HTR-8/SVneo (cell line): ENCODE results near the gene GTPBP1.
A peak's percentile ranks its signal among the peaks of the same experiment; 100 is the strongest.

ENCODE experiments used
- DNase-seq: peaks from one replicate; pipeline ENCODE4 v3.0.0; 2011; ENCODE audit warnings: low spot score, mixed read lengths; ENCODE audit not compliant: insufficient read length
- FAIRE-seq: peaks from 2 replicates; lab custom pipeline; 2011; peaks lifted over from hg19 to GRCh38; lab: Jason Lieb, UNC

GTPBP1 gene

DNA sequence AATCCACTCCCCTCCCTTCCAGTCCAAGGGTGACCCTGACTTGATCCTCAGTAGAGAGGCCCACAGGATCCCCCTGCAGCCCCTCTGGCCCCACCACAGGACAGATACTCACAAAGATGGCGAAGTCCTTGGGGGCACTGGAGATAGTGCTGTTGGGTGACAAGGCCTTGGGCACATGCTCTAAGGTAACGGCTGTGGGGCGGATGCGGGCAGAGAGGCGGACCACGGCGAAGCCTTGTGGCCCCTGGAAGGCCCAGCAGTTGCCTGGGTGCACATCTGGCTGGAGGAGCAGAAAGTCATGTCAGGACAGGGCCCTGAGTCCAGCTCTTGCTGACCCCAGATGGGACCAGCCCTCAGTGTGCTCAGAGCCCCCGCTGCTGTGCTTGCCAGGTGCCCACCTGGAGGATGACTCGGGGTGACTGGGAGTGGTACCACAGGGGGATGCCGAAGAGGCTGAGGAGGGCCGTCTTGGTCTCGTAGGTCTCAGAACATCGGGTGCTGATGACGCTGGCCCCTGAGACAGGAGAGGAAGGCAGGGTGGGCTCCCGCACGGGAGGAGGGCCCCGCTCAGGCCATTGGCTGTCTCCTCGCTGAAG lies 32.8 kb downstream of the GTPBP1 start:
- FAIRE-seq (no peak), DNase-seq (no peak)

DNA sequence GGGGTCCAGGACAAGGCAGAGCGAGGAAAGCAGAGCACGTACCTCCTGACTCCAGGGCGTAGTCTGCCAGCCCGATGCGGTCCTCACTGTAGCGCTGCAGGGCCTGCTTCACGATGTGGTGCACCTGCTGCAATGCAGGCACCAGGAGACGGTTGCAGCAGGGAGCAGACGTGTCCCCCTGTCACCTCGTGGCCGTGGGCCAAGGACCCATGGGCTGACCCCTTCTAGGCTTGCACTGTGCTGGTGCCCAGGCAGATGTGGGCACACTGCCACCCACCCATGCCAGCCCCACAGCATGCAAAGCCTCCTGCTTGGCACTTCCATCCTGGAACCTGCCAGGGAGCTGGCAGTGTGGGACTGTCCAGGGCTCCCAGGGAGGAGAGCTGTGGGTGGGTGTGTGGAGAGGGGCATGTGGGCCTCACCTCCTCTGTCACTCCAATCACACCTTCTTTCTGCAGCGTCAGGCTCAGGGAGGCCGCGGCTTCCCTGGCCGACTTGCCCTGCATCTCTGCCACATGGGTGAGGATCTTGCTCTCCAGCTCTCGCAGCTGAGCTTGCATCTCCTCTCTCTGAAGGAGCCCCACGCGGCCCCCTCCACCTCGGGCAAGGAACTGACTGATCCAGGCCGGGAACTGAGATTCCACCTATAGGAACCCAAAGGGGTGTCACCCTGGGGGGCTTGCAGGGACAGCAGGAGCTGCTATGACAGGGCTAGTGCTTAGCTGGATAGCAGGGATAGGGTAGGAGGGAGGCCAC lies 33.7 kb downstream of the GTPBP1 start:
- FAIRE-seq (no peak), DNase-seq (no peak)

DNA sequence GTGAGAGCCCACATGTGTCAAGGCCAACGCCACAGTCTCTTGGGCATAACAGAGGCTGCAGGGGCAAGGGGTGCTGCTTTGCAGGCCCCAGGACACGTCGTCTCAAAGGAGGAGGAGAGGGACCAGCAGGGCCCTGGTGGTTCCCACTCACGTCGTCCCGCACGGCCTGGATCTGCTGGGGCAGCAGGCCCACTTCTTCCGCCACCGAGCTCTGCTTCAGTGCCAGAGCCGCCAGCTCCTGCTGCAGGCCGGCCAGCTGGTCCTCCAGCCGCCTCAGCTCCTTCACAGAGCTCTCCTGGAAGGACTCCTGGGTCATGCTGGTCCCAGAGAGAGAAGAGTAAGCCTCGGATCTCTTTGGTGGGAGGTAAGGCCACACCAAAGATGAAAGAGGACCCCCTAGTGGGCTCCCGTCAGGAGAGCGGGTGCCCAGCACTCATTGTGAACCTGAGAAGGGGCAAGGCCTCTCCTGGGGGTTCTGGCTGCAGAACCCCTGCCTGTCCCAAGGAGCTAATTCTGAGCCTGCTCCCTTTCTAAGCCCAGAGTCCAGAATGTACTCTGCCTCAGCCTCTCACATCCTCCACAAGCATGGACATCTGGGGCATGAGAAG lies 34.5 kb downstream of the GTPBP1 start:
- FAIRE-seq (no peak), DNase-seq (no peak)

DNA sequence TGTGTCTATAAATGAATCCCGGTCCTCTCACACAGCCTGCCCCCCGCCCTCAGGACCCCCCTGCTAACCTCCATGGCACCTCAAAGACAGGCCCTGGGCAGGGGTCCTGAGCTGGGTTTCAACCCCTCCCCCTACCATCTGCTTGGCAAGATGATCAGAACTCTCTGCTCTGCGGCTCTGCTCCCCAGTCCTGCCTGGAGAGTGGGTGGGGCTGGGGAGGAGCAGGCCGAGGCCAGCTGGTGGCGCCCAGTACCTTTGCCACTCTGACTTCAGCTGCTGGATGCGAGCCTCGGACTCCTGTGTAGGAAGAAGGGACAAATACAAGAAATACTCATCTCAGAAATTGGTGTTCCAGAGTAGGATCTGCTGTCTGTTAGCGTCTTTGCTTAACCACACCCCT lies 35.0 kb downstream of the GTPBP1 start:
- DNase-seq (no peak), FAIRE-seq (no peak)

DNA sequence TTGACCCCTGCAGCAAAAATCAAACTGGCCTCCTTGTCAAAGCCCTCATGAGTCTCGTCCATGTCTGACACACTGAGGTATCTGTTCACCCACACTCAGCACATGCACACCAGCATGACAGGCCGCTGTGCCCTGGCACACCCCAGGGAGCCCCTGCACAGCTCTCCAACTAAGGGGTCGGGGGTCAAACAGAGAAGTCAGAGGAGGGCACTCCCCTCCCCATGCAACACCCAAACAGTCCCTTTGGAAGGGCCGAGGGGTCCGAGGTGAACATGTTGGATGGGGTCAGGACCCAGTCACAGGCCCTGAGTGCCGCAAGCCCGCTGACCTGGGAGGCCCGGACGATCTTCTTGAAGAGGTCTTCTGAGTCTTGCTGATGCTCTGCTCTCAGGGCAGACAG lies 35.4 kb downstream of the GTPBP1 start:
- FAIRE-seq (no peak), DNase-seq (no peak)

DNA sequence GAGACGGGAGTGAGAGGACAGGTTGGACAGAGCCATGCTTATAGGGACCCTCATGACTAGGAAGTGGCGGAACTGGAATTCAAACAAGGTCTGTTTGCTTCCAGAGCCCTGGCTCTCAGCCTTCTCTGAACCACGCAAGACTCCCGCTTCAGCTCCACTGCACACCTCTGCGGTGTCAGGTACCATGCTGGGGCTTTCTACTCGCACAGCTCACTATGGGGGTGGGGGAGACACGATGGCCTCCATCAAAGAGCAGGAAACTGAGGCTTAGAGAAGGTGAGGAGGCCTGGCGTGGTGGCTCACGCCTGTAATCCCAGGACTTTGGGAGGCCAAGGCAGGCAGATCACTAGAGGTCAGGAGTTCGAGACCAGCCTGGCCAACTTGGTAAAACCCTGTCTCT lies 35.8 kb downstream of the GTPBP1 start:
- FAIRE-seq: no peak
- no peak for DNase-seq

DNA sequence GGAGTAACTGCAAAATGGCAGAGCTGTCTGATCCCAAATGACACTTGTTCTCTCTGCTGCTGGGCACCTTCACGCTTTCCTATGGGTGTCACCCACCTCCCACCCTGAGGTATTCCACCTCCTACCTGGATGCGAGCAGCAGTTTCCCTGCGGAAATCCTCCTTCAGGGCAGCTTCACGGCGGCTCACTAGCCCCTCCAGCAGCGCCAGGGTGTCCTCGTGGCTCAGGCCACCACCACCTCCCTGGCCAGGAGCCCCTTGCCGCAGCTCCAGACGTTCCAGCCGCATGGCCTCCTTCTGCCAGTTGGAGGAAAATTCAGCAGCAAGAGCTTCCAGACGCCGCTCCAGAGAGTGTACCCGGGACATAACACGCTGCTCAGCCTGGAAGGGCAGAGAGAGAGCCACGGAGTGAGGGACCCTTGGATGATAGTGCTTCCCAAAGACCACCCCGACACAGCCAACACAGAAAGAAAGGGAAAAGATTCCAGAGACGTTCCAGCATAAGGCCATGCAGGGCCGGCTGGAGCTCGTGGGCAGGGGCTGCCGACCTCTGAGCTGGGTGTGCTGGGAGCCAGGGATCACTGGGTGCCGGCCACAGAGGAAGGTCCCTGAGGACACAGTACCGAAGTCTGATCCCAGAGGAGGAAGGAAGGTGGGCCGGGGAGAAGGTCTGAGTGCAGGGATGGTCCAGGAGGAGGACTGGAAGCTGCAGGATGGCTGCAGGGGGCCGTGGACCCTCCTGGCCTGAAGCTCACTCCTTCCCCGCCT lies 36.6 kb downstream of the GTPBP1 start:
- FAIRE-seq (no peak), DNase-seq (no peak)

DNA sequence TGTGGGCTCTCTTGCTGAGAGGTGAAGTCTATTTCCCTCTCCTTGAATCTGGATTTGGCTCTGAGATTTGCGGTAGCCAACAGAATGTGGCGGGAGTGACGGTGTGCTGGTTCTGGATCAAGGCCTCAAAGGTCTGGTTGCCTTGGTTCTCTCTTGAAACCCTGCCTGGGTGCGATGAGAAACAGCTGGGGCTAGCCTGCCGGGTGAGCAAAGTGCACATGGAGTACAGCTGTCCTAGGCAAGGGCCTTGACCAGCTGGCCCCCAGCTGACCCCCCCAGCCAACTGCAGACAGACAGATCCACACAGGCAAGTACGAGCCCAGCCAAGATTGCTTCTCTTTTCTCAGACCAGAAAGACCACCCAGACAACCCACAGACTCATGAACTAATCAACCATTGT lies 39.2 kb downstream of the GTPBP1 start:
- FAIRE-seq (no peak), DNase-seq (no peak)

DNA sequence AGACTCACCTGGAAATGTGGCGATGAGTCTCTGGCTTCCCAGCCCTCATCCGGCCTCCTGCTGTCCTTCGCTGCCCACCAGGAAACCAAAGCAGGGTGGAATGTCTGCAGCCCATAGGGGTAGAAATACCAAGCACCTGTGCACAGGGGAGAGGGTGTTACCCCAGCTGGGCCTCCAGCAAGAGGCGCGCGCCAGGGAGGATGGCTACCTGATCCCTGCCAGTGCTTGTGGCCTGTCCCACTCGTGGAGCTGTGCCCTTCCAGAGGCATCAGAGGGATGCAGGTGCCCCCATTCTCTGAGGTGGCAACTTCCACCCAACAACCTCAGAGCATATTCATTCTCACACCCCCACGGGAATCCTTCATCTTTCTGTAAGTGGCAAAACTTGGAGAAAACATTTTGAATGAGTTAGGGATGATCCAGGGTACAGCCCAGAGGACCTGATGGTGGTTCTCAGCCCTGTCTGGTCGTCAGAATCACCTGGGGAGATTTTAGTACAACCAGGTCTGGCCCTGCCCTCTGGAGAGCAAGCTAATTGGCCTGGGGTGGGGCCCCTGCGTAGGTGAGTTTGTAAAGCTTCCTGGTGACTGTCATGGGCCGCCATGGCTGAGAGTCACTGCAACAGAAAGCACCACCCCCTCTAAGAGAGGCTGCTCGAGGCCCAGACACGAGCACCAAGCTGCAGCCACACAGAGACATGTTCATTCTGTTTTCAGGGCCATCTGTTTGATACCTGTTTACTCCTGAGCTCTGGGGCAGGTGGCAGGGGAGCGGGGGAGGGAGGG lies 40.1 kb downstream of the GTPBP1 start:
- no peak for FAIRE-seq
- no peak for DNase-seq

DNA sequence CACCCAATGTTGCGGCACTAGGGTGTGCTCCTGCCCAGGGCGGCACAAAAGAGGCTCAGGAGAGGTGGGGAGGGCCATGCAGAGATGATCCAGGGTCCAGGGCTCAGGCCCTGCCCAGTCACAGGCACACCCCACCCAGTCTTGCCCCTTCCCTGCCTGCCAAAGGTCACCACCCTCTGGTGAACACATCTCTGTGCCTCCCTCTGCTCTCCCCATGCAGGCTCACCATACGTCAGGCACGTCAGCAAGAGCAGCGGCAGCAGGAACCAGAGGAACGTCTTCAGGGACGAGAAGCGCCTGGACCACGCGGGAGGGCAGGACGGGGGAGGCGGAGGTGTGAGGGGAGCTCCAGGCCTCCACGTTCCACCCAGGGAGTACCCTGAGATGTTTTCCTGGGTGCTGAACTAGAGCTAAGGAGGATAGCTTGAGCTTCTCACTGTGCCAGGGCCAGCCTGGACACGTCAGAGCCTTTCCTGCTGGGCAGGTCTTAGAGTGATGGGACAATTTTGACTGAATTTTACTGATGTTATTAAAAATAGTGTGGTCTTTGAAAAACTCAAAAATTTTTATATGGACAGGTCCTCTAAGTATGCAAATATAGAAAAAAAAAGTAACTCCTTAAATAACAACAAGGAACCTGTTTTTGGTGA lies 42.9 kb downstream of the GTPBP1 start:
- no peak for FAIRE-seq
- DNase-seq: no peak

DNA sequence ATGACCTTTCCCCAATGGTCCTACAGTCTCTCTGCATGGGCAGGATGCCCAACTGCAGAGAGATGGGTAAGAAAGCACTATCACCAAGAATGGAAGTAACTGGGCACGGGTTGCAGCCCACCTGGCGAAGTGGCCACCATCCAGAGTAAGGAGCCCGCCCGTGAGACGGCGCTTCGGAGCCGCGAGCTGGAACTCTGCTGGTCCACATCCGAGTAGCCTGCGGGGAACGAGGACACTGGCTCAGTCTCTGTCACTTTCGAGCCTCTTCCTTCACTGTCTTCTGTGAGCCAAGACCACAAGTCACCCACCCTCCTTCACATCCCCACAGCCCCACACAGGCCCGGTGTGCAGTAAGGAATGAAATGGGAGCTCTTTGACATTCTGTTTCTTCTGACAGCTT lies 44.4 kb downstream of the GTPBP1 start:
- FAIRE-seq: no peak
- DNase-seq: no peak

DNA sequence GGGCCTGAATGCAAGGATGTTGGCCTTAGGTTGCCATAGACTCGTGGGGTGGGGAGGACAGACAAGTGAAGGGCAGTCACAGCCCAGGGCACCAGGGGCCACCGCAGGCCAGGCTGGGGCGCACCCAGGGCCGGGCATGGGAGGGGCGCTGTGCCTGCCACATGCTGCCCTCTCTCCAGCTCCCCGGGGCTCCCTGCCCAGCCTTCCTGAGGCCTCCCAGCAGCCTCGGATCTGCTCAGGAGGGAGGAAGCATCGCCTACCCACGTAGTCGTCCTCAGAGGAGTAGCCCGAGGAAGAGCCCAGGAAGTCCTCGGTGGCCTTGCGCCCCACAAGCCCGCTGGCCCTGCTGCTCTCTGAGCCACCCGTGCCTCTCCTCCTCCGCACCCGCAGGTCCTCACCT lies 44.9 kb downstream of the GTPBP1 start:
- DNase-seq (no peak), FAIRE-seq (no peak)

DNA sequence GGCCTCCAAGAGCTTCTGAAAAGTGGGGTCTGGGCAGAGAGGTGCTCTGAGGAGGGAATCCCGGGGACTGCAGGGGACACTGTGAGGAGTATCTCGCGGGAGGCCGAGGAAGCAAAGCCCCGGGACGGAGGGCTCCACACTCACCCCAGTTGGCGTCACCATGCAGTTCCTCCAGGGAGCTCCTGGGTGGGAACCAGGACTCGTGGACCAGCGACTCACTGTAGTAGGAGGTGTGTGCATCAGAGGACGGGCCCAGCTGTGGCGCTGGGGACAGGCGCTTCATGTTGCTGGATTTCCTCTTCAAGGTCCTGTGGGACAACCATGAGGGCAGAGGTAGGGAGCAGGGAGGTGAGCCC lies 45.3 kb downstream of the GTPBP1 start:
- no peak for FAIRE-seq
- DNase-seq: no peak

DNA sequence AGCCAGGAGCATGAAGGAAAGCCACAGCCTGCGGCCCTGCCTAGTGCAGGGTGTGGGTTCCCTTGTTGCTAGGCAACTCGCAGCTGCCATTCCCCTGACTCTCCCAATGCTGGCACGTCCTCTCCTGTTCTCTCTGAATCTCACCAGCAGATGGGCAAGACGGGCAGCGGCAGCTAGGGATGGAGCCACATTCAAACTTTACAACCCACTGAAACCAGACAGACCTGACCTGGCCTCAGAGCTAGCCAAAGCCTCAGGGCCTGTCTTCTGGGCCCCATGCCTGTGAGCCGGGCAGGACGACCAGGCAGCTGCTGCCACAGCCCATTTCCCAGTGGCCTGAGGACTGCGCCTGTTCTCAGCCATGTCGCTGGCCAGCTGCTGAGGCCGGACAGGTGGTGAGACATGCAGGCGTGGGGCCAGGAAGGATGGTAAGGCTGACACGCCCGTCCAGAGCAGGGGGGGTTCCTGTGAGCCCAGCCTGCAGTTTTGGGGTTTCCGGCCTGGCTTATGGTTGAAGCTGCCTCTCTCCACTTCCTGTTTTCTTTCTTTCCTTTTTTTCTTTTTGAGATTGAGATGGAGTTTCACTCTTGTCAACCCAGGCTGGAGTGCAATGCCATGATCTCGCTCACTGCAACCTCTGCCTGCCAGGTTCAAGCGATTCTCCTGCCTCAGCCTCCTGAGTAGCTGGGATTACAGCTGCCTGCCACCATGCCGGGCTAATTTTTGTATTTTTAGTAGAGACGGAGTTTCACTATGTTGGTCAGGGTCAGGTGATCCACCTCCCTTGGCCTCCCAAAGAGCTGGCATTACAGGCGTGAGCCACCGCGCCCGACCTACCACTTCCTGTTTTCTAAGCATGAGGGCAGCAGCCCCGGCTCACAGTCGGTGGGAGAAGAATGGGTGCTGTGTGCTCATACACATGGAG lies 45.9 kb downstream of the GTPBP1 start:
- FAIRE-seq: no peak

DNA sequence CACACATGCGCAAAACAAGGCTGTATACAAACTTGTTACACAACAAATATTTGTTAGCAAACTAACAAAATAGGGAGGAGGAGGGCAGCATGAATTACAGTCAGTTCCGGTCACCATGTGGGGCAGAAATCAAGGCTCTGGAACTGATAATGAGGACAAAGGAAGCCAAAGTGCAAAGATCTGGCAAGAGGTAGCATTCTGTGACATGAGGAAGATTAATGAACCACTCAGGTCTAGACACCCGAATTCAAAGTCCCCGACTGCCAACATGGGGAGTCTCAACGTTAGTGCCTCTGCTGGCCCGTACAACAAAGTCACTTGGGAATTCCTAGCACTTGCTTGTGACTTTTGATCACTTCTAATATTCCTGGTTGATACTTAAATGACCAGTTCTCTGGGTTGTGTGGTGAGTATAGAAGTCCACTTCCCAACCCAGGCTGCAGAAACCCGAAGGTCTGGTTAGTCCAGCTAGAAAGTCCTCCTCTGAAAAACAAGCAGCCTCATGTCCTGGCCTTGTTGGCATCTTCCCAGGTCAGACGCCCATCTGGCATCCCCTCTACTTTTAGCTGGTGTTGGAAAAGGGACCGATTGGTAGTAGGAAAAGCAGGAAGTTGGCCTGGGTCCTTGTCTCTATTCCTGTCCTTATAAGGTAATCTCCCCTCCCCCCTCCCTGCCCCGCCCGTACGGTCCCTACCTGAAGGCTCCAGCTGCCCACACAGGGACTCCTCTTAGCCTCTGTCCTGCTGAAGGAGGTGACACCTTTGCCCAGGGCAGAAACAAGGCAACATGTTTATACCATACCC lies 48.4 kb downstream of the GTPBP1 start:
- no peak for DNase-seq

More for the DNA sequence above, 45.9 kb downstream of the GTPBP1 start:
- DNase-seq: no peak

DNA sequence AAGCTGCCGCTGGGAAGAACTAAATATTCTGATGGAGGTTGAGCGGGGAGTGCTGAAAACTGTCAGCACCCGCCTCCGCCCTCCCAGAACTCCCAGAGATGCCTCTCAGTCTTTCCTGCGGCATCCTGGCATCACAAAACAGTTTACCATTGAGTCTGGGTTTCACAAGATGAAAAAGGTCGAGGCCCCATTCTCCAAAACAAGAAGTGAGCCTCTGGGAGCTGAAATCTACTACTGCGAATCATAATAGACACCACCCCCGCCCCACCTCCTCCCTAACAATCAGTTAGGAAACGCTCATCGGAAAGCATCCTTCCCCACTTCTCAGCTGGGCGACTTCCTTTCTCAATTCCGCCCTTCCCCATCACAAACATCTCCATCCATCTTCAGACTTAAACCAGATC lies 49.0 kb downstream of the GTPBP1 start:
- peak; percentile 15 for DNase-seq
- FAIRE-seq: no peak

More for the DNA sequence above, 48.4 kb downstream of the GTPBP1 start:
- FAIRE-seq: no peak

DNA sequence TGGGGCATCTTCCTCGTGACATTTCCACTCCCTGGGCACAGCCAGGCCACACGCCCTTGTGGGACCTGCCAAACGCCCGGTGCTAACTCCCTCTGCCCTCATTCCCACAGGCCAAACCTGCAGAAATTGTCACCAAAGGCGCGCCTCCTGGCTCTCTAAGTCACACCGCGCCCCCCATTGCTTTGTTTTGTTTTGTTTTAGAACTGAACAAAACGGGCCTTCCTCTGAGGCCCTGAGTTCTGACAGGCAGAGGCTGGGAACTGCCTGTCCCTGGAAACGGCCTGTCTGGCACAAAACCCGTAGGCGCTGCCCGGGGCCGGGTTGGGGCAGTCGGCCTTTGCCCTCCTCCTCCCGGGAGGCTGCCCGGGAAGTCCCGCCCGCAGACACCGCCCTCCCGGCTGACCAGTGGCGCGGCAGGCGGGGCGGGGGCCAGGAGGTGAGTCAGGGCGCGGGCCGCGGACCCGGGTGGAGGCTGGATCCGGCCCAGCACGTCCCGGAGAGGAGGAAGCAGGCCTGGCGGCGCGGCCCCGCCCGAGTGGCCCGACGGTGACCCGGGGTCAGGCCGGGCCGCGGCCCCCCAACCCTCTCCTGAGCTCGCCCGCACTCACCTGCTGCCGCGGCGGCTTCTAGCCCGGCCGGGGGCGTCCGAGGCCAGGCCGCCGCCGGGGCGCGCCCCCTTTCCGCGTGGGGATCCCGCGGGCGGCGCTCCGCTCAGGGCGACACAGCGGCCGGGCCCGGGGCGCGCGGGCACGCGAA lies 49.6 kb downstream of the GTPBP1 start:
- peak; percentile 75 for DNase-seq
- FAIRE-seq: no peak
